Measurements from ENCODE around the gene FSCN2.
"Not testable (repeated sequence)": the region's sequence is repeated elsewhere in the genome, so short reads cannot be mapped to it uniquely, and the experiment has no call there.

Gene FSCN2

GRCh38 chr17:81579821-81580321 is 51.7 kb downstream of the FSCN2 start:
- no peak for DNase-seq

- DNase-seq: no peak
Measured at GRCh38 chr17:81580481-81580880, 52.3 kb downstream of the FSCN2 start.

- no peak for DNase-seq
Measured at GRCh38 chr17:81581758-81582157, 53.6 kb downstream of the FSCN2 start.

GRCh38 chr17:81582341-81582740 is 54.2 kb downstream of the FSCN2 start:
- DNase-seq: no peak

GRCh38 chr17:81582749-81583148 is 54.6 kb downstream of the FSCN2 start:
- DNase-seq: no peak

GRCh38 chr17:81583589-81584342 is 55.6 kb downstream of the FSCN2 start:
- DNase-seq: no peak

GRCh38 chr17:81584771-81585170 is 56.6 kb downstream of the FSCN2 start:
- not testable (repeated sequence) for DNase-seq

- no peak for DNase-seq
Measured at GRCh38 chr17:81586096-81586495, 57.9 kb downstream of the FSCN2 start.

Data from activated CD4-positive, alpha-beta T cell treated with anti-CD3 and anti-CD28 coated beads, Interleukin-2, Interleukin-6, amounts not matched to agents 100 ng/mL and 50 ng/mL, durations not matched to agents 16 hours and 8 hours (primary cell).